ENCODE measurements around the gene PNPLA5. TPM values are rescaled to one million over a fixed set of nuclear protein-coding genes. Genes with fewer than 3 reads are reported as not detected.

PNPLA5 gene
- total RNA-seq, 1 experiment from 2014 or later = not detected

GRCh38 chr22:43886231-43886630 lies 5.6 kb downstream of the PNPLA5 start:
- TF ChIP-seq EZH2phosphoT487 (IDR thresholded peaks at IDR 0.05; ENCODE audit: borderline replicate concordance, low read length) = no peak
- TF ChIP-seq, protein P1, sequence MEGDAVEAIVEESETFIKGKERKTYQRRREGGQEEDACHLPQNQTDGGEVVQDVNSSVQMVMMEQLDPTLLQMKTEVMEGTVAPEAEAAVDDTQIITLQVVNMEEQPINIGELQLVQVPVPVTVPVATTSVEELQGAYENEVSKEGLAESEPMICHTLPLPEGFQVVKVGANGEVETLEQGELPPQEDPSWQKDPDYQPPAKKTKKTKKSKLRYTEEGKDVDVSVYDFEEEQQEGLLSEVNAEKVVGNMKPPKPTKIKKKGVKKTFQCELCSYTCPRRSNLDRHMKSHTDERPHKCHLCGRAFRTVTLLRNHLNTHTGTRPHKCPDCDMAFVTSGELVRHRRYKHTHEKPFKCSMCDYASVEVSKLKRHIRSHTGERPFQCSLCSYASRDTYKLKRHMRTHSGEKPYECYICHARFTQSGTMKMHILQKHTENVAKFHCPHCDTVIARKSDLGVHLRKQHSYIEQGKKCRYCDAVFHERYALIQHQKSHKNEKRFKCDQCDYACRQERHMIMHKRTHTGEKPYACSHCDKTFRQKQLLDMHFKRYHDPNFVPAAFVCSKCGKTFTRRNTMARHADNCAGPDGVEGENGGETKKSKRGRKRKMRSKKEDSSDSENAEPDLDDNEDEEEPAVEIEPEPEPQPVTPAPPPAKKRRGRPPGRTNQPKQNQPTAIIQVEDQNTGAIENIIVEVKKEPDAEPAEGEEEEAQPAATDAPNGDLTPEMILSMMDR (conservative IDR thresholded peaks at IDR 0.05; ENCODE audit: low read depth, low read length) = no peak
- Histone ChIP-seq H3K9ac (ENCODE audit: low read length) (no peak overlapping the region), H3K4me3 (ENCODE audit: low read length) (no peak overlapping the region), H3K4me2 (ENCODE audit: low read length) (no peak overlapping the region), H3K27ac (ENCODE audit: low read length) (no peak overlapping the region), H3K36me3 (ENCODE audit: low read depth, low read length) (no peaks in the 10 kb centered on the region), H3K27me3 (ENCODE audit: low read length) (peaks cover 13% of the 10 kb centered on the region), H3K79me2 (ENCODE audit: low read length) (no peaks in the 10 kb centered on the region), H3F3A (ENCODE audit: low read length, unreplicated experiment) (no peaks in the 10 kb centered on the region), H3K4me1 (ENCODE audit: insufficient read depth, low read length) (no peaks in the 10 kb centered on the region), H4K20me1 (ENCODE audit: low read length) (no peaks in the 10 kb centered on the region), H3K9me3 (ENCODE audit: low read length) (no peaks in the 10 kb centered on the region), H2AFZ (ENCODE audit: low read length) (no peak overlapping the region), H3K9me2 (replicated peaks; ENCODE audit: low read length) (no peaks in the 10 kb centered on the region)
- intact Hi-C loops (cut with micrococcal nuclease) = no loop called here
- BruUV-seq (replicated peaks) = no TSS peak
- POLR2A ChIA-PET (ENCODE audit: unreplicated experiment) = no interaction called here
- ATAC-seq (no peak), DNase-seq (no peak)
- CTCF ChIA-PET = no interaction called here

- BruUV-seq (replicated peaks) = no TSS peak
- Histone ChIP-seq H3F3A (ENCODE audit: low read length, unreplicated experiment) (no peaks in the 10 kb centered on the region), H3K27me3 (ENCODE audit: low read length) (peaks cover 8% of the 10 kb centered on the region; the same call in 1 of the 2 replicates), H3K79me2 (ENCODE audit: low read length) (no peaks in the 10 kb centered on the region), H2AFZ (ENCODE audit: low read length) (no peak overlapping the region), H4K20me1 (ENCODE audit: low read length) (no peaks in the 10 kb centered on the region), H3K27ac (ENCODE audit: low read length) (no peak overlapping the region), H3K36me3 (ENCODE audit: low read depth, low read length) (no peaks in the 10 kb centered on the region), H3K9ac (ENCODE audit: low read length) (no peak overlapping the region), H3K4me2 (ENCODE audit: low read length) (no peak overlapping the region), H3K4me1 (ENCODE audit: insufficient read depth, low read length) (no peaks in the 10 kb centered on the region), H3K9me3 (ENCODE audit: low read length) (no peaks in the 10 kb centered on the region), H3K4me3 (ENCODE audit: low read length) (no peak overlapping the region), H3K9me2 (replicated peaks; ENCODE audit: low read length) (no peaks in the 10 kb centered on the region)
- TF ChIP-seq EZH2phosphoT487 (IDR thresholded peaks at IDR 0.05; ENCODE audit: borderline replicate concordance, low read length) (no peak), EZH2 (IDR thresholded peaks at IDR 0.05; ENCODE audit: low read length, unreplicated experiment) (no peak)
- TF ChIP-seq, protein P1 (conservative IDR thresholded peaks at IDR 0.05; ENCODE audit: low read depth, low read length) = no peak
- intact Hi-C loops (cut with micrococcal nuclease) = no loop called here
- DNase-seq (no peak), ATAC-seq (no peak)
- ChIA-PET POLR2A (ENCODE audit: unreplicated experiment) (no interaction called here), CTCF (interaction anchor here (1.5 kb wide), 1 partner anchor 60 kb away, joined by 7 read pairs; no protein-coding TSS in a partner anchor)
These were observed 6.0 kb downstream of the PNPLA5 start for GRCh38 chr22:43885786-43886185.

DNA sequence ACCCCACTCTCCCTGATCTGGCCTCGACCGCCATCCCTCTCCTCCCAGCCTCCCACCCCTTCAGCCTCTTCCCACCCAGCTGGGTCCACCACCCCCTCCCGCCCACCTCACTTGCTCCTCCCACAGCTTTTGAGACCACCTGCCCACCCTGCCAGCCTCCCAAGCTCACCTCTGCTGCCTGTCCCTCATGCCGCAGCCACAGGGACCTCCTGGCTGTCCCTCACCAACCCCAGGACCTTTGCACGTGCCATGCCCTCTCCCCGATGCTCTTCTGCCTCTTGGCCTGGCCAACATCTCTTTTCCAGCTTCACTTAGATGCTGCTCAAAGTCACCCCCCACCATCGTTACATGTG lies 6.5 kb downstream of the PNPLA5 start:
- Histone ChIP-seq H3K27ac (ENCODE audit: low read length) (no peak overlapping the region), H3K79me2 (ENCODE audit: low read length) (no peaks in the 10 kb centered on the region), H3K9ac (ENCODE audit: low read length) (no peak overlapping the region), H4K20me1 (ENCODE audit: low read length) (no peaks in the 10 kb centered on the region), H3K27me3 (ENCODE audit: low read length) (peaks cover 4% of the 10 kb centered on the region; the same call in 1 of the 2 replicates), H3K4me2 (ENCODE audit: low read length) (no peak overlapping the region), H3K9me3 (ENCODE audit: low read length) (no peaks in the 10 kb centered on the region), H3K4me3 (ENCODE audit: low read length) (no peak overlapping the region), H3K36me3 (ENCODE audit: low read depth, low read length) (no peaks in the 10 kb centered on the region), H2AFZ (ENCODE audit: low read length) (no peak overlapping the region), H3K4me1 (ENCODE audit: insufficient read depth, low read length) (no peaks in the 10 kb centered on the region), H3K9me2 (replicated peaks; ENCODE audit: low read length) (no peaks in the 10 kb centered on the region), H3F3A (ENCODE audit: low read length, unreplicated experiment) (no peaks in the 10 kb centered on the region)
- intact Hi-C loops (cut with micrococcal nuclease) = no loop called here
- ChIA-PET CTCF (interaction anchor here (0.5 to 1.5 kb wide), 2 partner anchors 61 to 67 kb away, joined by 4 to 7 read pairs; no protein-coding TSS in a partner anchor), POLR2A (ENCODE audit: unreplicated experiment) (no interaction called here)
- no peak for DNase-seq
- TF ChIP-seq EZH2phosphoT487 (IDR thresholded peaks at IDR 0.05; ENCODE audit: borderline replicate concordance, low read length) (no peak), EZH2 (IDR thresholded peaks at IDR 0.05; ENCODE audit: low read length, unreplicated experiment) (no peak)
- TF ChIP-seq, protein P1 (conservative IDR thresholded peaks at IDR 0.05; ENCODE audit: low read depth, low read length) = no peak
- ATAC-seq = no peak
- BruUV-seq (replicated peaks) = no TSS peak
